GM18517 (cell line): ENCODE measurements around the gene CLEC18A.
"Not testable (repeated sequence)": the region's sequence is repeated elsewhere in the genome, so short reads cannot be mapped to it uniquely, and the experiment has no call there.

Source experiments
- ATAC-seq: cut with Tn5 transposase; IDR thresholded peaks from one replicate; pipeline ENCODE4 v1.9.1; 2021; ENCODE audit warnings: mild to moderate bottlenecking, moderate library complexity; ENCODE audit not compliant: unreplicated experiment

The CLEC18A gene

DNA sequence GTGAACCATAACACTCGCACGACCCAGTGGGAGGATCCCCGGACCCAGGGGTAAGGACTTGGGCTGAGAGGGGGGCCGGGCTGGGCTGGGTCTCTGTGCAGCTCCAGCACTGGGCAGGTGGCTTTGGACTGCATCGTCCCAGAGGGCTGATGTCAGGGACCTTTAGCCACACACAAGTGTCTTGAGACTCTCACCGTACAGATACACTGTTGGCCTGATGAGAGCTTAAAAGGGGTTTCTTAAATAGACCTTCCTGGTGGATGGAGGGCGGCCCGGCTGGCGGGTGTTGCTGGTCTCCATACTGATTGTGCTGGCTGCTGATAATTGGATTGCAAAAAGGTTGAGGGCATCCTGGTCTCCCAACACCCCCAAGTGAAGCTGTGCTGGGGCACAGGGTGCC is 21.7 kb upstream of the CLEC18A start:
- no peak for ATAC-seq

DNA sequence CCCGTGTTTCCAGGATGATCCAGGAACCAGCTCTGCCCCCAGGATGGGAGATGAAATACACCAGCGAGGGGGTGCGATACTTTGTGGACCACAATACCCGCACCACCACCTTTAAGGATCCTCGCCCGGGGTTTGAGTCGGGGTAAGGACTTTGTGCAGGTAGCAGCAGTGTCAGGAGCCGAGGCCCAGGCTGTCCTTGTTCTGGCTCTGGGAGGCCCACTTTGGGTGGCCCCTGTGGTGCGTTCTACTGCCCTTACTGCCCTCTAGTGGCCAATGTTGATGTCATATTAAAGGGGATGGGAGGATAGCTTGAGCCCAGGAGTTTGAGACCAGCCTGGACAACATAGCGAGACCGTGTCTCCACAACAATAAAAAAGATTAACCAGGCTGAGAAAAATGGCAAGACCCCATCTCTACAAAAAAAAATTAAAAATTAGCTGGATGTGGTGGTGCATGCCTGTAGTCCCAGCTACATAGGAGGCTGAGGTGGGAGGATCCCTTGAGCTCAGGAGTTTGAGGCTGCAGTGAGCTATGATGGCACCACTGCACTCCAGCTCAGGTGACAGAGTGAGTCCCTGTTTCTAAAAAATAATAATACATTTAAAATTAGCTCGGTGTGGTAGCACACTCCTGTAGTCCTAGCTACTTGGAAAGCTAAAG is 20.9 kb upstream of the CLEC18A start:
- ATAC-seq: no peak

DNA sequence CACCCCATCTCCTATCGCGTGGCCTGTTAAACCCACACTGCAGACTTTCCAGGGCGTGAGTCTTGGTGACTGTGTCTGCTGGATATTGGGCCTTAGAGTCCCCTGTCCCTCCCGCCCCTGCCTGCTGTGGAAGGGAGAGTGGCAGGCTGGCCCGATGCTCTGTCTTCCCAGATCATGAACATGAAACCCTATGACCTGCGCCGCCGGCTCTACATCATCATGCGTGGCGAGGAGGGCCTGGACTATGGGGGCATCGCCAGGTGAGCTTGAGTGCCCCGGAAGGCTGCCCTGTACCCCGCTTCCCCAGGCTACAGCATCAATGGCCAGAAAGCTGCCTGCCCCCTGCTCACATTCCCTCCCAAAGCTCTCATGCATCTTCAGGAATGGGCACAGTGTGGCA is 19.5 kb upstream of the CLEC18A start:
- ATAC-seq: no peak

GRCh38 chr16:69932228-69932627 is 18.9 kb upstream of the CLEC18A start:
- no peak for ATAC-seq

DNA sequence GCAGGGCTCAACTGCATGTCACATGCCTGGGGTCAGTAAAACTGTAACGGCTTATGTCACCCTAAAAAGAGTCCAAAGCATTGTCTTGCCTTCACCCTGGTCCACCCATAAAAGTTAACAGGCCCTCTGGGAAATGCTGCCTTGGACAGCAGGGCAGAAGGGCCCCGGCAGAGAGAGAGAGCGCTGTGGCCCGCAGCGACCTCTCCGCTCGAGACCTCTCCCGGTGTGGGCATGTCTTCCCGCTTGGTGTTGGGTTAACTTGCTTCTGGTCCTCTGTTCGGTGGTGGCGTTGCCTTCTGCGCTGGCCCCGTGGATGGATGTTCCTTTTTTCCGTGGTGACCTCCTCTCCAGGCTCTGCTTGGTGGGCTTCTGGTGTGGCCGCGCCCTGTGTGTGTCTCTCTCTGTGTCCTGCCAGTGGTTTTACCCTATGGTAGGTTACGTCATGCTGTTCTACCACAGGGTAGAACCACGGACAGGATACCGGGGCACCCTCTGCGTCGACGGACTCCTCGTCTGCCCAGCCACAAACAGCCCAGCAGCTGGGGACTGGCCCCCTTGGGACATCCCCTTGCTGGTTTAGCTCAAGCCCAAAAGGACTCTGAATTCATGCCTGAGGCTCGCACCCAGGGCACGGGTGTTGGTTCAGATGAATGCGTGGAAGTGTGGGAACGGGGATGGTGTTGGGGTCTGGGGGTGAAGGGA is 18.3 kb upstream of the CLEC18A start:
- no peak for ATAC-seq

DNA sequence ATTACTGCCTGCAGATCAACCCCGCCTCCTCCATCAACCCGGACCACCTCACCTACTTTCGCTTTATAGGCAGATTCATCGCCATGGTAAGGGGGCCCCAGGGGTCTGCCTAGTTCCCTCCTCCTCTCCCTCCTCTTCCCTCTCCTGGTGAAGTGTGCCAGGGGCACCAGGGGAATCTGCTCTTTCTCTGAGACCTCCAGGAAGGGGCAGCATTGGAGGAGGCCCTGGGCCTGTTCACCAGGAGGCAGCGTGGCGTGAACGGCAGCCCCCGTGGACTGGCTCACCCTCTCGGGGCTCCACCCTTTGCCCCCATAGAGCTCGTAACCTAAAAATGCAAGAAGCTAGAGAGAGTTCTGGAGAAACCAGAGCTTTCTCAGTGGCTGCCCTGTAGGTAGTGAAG is 17.1 kb upstream of the CLEC18A start:
- no peak for ATAC-seq

GRCh38 chr16:69934751-69935150 is 16.4 kb upstream of the CLEC18A start:
- ATAC-seq: no peak

DNA sequence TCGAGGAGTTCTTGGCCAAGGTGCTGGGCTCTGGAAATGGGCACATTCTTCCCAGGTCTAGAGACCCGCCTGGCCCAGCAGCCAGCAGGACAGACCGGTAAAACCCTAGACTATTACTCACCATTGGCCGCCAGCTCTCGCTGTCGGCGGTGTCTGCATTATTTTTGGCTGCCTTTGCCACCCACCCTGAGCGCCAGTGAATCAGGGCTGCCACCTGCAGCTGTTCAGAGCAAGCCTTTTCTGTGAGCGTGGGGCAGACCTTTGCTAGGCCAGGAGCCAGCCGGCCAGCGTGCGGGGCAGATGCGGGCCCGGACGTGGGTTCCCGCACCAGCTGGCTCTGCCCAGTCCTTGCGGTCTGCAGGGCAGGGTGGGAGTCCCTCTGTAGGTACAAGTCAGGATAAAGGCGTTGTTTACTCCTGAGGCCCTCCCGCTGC is 15.8 kb upstream of the CLEC18A start:
- ATAC-seq: no peak

GRCh38 chr16:69935740-69936139 is 15.4 kb upstream of the CLEC18A start:
- ATAC-seq: no peak

GRCh38 chr16:69936252-69936651 is 14.9 kb upstream of the CLEC18A start:
- ATAC-seq: no peak

DNA sequence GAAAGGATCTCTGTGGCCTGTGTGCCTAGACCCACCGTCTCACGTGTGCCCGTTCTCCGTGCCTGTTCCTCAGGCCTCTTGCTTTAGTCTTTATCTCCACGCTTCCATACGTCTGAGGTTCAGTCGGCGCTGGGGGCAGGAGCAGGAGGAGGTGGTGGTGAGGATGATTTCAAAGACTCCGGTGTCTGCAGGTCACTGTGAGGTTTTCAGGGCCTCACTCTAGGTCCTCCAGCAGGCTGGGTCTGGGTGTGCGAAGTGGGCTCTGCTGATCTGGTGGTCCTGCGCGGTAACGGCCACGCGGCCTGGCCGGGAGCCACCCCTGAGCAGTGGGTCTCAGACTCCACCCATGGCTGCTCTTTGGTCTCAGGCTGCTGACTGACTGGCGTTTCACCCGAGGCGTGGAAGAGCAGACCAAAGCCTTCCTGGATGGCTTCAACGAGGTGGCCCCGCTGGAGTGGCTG is 14.4 kb upstream of the CLEC18A start:
- ATAC-seq: no peak

- no peak for ATAC-seq
Measured at GRCh38 chr16:69937465-69937951, 13.6 kb upstream of the CLEC18A start.

GRCh38 chr16:69938981-69939820 is 11.9 kb upstream of the CLEC18A start:
- no peak for ATAC-seq

- no peak for ATAC-seq
Measured at GRCh38 chr16:69939821-69940585, 11.1 kb upstream of the CLEC18A start.

DNA sequence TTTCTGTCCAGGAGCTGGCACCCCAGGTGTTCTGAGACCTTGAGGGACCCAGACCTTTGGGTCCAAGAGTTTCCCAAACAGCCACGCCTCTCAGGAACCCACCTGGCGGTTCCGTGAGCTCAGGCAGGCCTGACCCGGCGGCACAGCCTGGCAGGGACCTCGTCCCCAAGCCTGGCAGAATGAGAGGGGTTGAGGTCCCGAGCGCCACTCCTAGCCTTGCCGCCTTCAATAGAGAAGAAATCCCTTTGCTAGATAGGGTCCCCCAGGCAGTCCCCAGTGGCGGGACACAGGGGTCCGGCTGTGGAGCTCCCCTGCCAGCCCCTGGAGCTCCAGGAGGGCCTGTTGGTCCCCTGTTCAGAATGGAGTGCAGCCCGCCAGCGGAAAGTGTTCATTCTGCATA is 10.5 kb upstream of the CLEC18A start:
- no peak for ATAC-seq

DNA sequence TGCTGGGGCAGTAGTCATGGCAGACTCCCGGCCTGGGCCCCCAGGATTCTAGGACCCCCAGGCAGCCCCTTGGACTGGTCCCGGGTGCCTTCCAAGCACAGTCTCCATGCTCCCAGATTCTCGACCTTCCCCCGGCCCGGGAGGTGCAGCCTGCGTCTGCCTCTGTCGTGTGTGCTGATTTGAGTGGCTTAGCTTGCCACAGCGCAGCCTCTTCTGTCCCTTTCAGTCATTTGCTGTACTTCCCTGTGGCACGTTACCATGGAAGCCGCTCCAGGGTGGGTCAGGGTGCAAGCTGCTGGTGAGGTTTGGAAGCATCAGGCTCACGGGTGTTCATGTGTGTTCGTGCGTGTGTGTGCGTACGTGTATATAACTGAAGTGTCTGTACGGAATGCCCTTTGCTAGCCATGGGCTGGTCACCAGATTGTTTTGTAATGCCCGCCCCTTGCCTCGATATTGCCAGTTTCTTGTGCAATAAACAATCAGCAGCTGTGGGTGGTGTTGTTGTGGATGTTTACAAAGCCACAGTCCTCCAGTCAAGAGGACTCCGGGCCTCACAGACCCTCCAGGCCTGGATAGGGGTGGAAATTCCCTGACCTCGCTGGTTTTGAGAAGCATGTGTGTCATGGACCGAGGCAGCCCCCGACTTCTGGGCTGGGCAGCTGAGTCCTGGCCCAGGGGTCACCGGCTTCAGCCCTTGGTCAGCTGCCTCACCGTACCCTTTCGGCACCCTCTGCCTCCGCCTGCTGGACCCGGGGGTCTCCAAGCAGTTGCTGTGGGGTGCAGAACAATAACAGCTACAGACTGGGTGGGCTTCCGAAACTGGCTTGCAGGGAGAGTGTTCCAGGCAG is 9.7 kb upstream of the CLEC18A start:
- no peak for ATAC-seq

- ATAC-seq: no peak
Measured at GRCh38 chr16:69942099-69942491, 9.0 kb upstream of the CLEC18A start.

DNA sequence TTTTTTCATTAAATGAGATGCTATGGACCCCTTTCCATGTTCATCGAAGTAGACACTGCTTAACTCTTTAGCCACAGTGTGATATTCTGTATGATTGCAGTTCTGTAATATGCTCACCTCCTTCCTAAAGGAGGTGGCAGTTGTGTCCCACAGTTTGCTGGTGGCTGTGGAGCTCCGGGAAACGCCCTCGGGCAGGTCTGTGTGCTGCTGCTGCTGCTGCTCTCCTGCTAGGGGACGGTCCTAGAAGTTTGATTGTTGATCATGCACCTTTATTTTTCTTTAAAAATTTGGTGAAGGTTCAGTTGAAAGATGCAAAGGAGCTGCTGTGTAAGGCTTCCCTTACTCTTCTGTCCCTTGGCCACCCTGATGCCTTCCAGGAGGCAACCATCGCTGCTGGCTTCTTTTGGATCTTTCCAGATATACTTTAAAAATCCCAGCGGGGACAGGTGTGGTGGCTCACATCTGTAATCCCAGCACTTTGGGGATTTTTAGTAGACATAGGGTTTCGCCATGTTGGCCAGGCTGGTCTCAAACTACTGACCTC is 8.4 kb upstream of the CLEC18A start:
- ATAC-seq: no peak

DNA sequence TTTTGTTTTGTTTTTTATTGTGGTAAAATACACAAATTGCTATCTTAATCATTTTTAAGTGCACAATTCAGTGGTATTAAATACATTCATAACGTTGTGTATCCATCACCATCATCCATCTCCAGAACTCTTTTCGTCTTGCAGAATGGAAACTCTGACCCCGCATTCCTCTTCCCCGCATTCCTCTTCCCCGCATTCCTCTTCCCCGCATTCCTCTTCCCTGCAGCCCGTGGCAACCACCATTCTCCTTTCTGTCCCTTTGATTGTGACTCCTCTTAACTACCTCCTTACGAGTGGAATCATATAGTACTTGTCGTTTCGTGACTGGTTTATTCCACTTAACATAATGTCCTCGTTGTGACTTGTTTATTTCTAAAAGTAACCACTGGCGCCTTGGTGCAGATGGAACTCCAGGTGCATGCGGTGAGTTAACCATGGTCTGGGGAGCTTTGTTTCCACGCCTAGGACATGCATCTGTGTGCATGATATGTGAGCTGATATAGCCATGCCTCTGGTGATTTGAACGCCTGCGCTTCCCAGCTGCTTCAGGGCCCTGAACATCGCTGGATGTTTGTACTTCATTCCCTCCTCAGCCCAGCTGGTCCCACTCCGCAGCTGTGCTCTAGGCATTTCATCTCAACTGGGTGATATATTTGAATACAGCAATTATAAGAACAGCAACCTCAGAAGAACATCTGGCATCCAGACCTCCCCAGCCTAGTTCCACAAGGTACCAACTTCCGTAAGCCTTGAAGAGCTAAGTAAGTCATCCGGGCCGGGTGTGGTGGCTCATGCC is 7.7 kb upstream of the CLEC18A start:
- ATAC-seq: not testable (repeated sequence)
